DOHH2 (cell line): Measurements from ENCODE around the gene ANKRD9.

Source experiments
- H3F3A ChIP-seq: fragments of 200-600 bp; sonication (generic), shearing (Covaris generic); 2 replicates; pipeline ENCODE4 v1.6.0; 2016; ENCODE audit warnings: antibody characterized with exemption, mild to moderate bottlenecking; ENCODE audit not compliant: control insufficient read depth, insufficient read depth
- H3K27ac ChIP-seq: fragments of 200-600 bp; sonication (generic); 2 replicates; pipeline ENCODE4 v1.5.1; 2014; ENCODE audit warnings: low read depth, mild to moderate bottlenecking, low read length, moderate library complexity
- H3K27me3 ChIP-seq: fragments of 200-600 bp; sonication (generic); 2 replicates; pipeline ENCODE4 v1.6.1; 2014; ENCODE audit warnings: mild to moderate bottlenecking, low read length, mixed read lengths; ENCODE audit not compliant: control insufficient read depth
- H3K36me3 ChIP-seq: fragments of 200-600 bp; sonication (generic); 2 replicates; pipeline ENCODE4 v1.6.1; 2014; ENCODE audit warnings: mild to moderate bottlenecking, low read length, moderate library complexity, mixed read lengths; ENCODE audit not compliant: control insufficient read depth
- H3K4me1 ChIP-seq: fragments of 200-600 bp; sonication (generic); 2 replicates; pipeline ENCODE4 v1.6.1; 2014; ENCODE audit warnings: mild to moderate bottlenecking, low read length, mixed read lengths; ENCODE audit not compliant: control insufficient read depth
- H3K4me2 ChIP-seq: fragments of 200-600 bp; sonication (generic); 2 replicates; pipeline ENCODE4 v1.6.0; 2014; ENCODE audit warnings: mild to moderate bottlenecking, low read length, moderate library complexity
- H3K4me3 ChIP-seq: fragments of 200-600 bp; sonication (generic); 2 replicates; pipeline ENCODE4 v1.5.1; 2014; ENCODE audit warnings: mild to moderate bottlenecking, low read length, mixed read lengths
- H3K79me2 ChIP-seq: fragments of 200-600 bp; sonication (generic); 2 replicates; pipeline ENCODE4 v1.6.1; 2014; ENCODE audit warnings: mild to moderate bottlenecking, low read length, mixed read lengths; ENCODE audit not compliant: control insufficient read depth
- H3K9me2 ChIP-seq: fragments of 200-600 bp; sonication (generic); replicated peaks from 2 replicates; pipeline ENCODE4 v1.6.1; 2014; ENCODE audit warnings: mild to moderate bottlenecking, low read length, mixed read lengths; ENCODE audit not compliant: control insufficient read depth
- H3K9me3 ChIP-seq: fragments of 200-600 bp; sonication (generic); 2 replicates; pipeline ENCODE4 v1.6.1; 2014; ENCODE audit warnings: antibody characterized with exemption, low read length, mixed read lengths; ENCODE audit not compliant: control insufficient read depth, insufficient read depth
- H4K20me1 ChIP-seq: fragments of 200-600 bp; sonication (generic); 2 replicates; pipeline ENCODE4 v1.6.0; 2014; ENCODE audit warnings: low read depth, mild to moderate bottlenecking, antibody characterized with exemption, low read length, moderate library complexity; ENCODE audit not compliant: control insufficient read depth, insufficient read depth
- CTCF ChIP-seq: fragments of 200-600 bp; sonication (generic); IDR thresholded peaks from one replicate; pipeline ENCODE4 v1.5.1; 2014; ENCODE audit warnings: antibody characterized with exemption, mild to moderate bottlenecking, low read depth, low read length; ENCODE audit not compliant: poor library complexity, severe bottlenecking
- EZH2phosphoT487 ChIP-seq: fragments of 200-600 bp; sonication (generic); IDR thresholded peaks from 2 replicates; pipeline ENCODE4 v1.6.1; 2017; ENCODE audit warnings: borderline replicate concordance, mild to moderate bottlenecking, antibody characterized with exemption, low read length, moderate library complexity, mixed read lengths

Gene ANKRD9

GRCh38 chr14:102491366-102491765 lies 18.2 kb downstream of the ANKRD9 start:
- Histone ChIP-seq H3K4me1 (no peaks in the 10 kb centered on the region), H3K79me2 (no peaks in the 10 kb centered on the region), H3K9me2 (no peaks in the 10 kb centered on the region), H3F3A (no peaks in the 10 kb centered on the region), H3K4me2 (no peak overlapping the region), H3K27me3 (no peaks in the 10 kb centered on the region), H4K20me1 (no peaks in the 10 kb centered on the region), H3K27ac (no peak overlapping the region), H3K4me3 (no peak overlapping the region), H3K36me3 (no peaks in the 10 kb centered on the region), H3K9me3 (no peaks in the 10 kb centered on the region)
- no peak for TF ChIP-seq EZH2phosphoT487
- TF ChIP-seq CTCF = no peak

- Histone ChIP-seq H3K9me3 (no peaks in the 10 kb centered on the region), H3K27me3 (no peaks in the 10 kb centered on the region)
Measured at GRCh38 chr14:102490456-102490855, 19.1 kb downstream of the ANKRD9 start.

GRCh38 chr14:102487204-102487577 lies 22.4 kb downstream of the ANKRD9 start:
- TF ChIP-seq EZH2phosphoT487 (no peak), CTCF (no peak)

More at GRCh38 chr14:102490456-102490855, 19.1 kb downstream of the ANKRD9 start:
- Histone ChIP-seq H4K20me1 (no peaks in the 10 kb centered on the region), H3K36me3 (no peaks in the 10 kb centered on the region), H3K4me3 (no peak overlapping the region), H3K4me1 (no peaks in the 10 kb centered on the region), H3K4me2 (no peak overlapping the region), H3F3A (no peaks in the 10 kb centered on the region), H3K79me2 (no peaks in the 10 kb centered on the region), H3K9me2 (no peaks in the 10 kb centered on the region), H3K27ac (no peak overlapping the region)
- TF ChIP-seq CTCF = no peak
- no peak for TF ChIP-seq EZH2phosphoT487

More at GRCh38 chr14:102487204-102487577, 22.4 kb downstream of the ANKRD9 start:
- H3K27ac ChIP-seq = no peak overlapping the region
- H3K27me3 ChIP-seq = no peaks in the 10 kb centered on the region
- no peaks in the 10 kb centered on the region for H3K36me3 ChIP-seq
- H3K9me3 ChIP-seq = no peaks in the 10 kb centered on the region
- H3K79me2 ChIP-seq = no peaks in the 10 kb centered on the region
- H4K20me1 ChIP-seq = no peaks in the 10 kb centered on the region
- H3K4me3 ChIP-seq = no peak overlapping the region
- no peak overlapping the region for H3K4me2 ChIP-seq
- no peaks in the 10 kb centered on the region for H3F3A ChIP-seq
- no peaks in the 10 kb centered on the region for H3K4me1 ChIP-seq
- no peaks in the 10 kb centered on the region for H3K9me2 ChIP-seq
